Ovary (tissue), 9 donors: Measurements from ENCODE around the gene LRCH1. TPM values are rescaled to one million over a fixed set of nuclear protein-coding genes. Genes with fewer than 3 reads are reported as not detected.

ENCODE experiments used
- DNase-seq, 5 donors: peaks; one replicate each; pipeline ENCODE4 v3.0.0-alpha.2; 2019 to 2020
- H3K27ac ChIP-seq, 2 donors: fragments of 200-600 bp; one replicate each; pipeline versions ENCODE4 v1.5.1 to v1.8.0; 2019 to 2022
- H3K27me3 ChIP-seq: fragments of 200-600 bp; one replicate; pipeline ENCODE4 v1.8.0; 2022
- H3K36me3 ChIP-seq: fragments of 200-600 bp; sonication (generic); one replicate; pipeline ENCODE4 v1.5.1; 2019
- H3K4me1 ChIP-seq: one replicate; pipeline ENCODE4 v1.8.1; 2013; ENCODE audit warnings: mild to moderate bottlenecking, moderate library complexity; ENCODE audit not compliant: insufficient read depth
- H3K4me3 ChIP-seq: fragments of 200-600 bp; sonication (generic); one replicate; pipeline ENCODE4 v1.5.1; 2017
- H3K9me3 ChIP-seq, 2 donors: fragments of 200-600 bp in 1 of 2; sonication (generic) in 1 of 2; one replicate each; pipeline versions ENCODE4 v1.5.1 to v1.8.1; 2013 to 2019; ENCODE audit warnings: mild to moderate bottlenecking in 1 of 2, moderate library complexity in 1 of 2
- CTCF ChIP-seq, 3 donors: fragments of 450-650 bp in 2 of 3; fragments of 200-600 bp in 1 of 3; IDR thresholded peaks; one replicate each; pipeline versions ENCODE4 v1.5.1 to v1.8.0; 2016 to 2022; ENCODE audit warnings: antibody characterized with exemption in 3 of 3, mild to moderate bottlenecking in 1 of 3
- EP300 ChIP-seq: sonication (generic); formaldehyde crosslinking; IDR thresholded peaks from one replicate; pipeline ENCODE4 v1.6.1; 2017; ENCODE audit warnings: antibody characterized with exemption
- POLR2A ChIP-seq: fragments of 450-650 bp; IDR thresholded peaks from one replicate; pipeline ENCODE4 v1.6.1; 2017; ENCODE audit warnings: antibody characterized with exemption, mild to moderate bottlenecking, moderate library complexity
- WGBS, 3 donors: extraction: QIAGEN DNeasy Blood & Tissue Kit in 1 of 3; methylation state at CpG; one replicate each; pipeline versions ENCODE4 v1.1.5 to v1.1.7; 2013 to 2017; 5-methylcytosine and 5-hydroxymethylcytosine counted together
- intact Hi-C, 4 donors: fragments of 100-400 bp; cut with DNase I; formaldehyde crosslinking; loops; one replicate each; pipeline versions ENCODE4 v1.11.0 to v1.15.1; 2022 to 2023
- polyA plus RNA-seq, 2 donors: library from polyadenylated mRNA; stranded (reverse); fragments of 200-250 nt in 1 of 2; fragments of 350-450 nt in 1 of 2; fragmentation: Illumina TruSeq in 1 of 2; extraction: RNeasy Lipid Tissue Mini Kit (QIAGEN cat#74804) in 1 of 2; gene quantifications; one replicate each; pipeline ENCODE4 v1.2.3, GENCODE V29; 2013 to 2014
- small RNA-seq: library from RNA; depleted of rRNA; stranded (forward); fragments of <200 nt; gene quantifications from one replicate; pipeline ENCODE3, GENCODE V24; 2016
- total RNA-seq, 7 donors: library from RNA; depleted of rRNA in 2 of 7; stranded (reverse); fragments of >200 nt in 2 of 7; fragmentation: NEBNext Ultra II Directional in 3 of 7; extraction: Animal tissue kit (Norgen Biotek cat#: 25700) in 3 of 7; gene quantifications; one replicate each; pipeline versions ENCODE4 v1.1.0 to v1.2.4, GENCODE V29; 2016 to 2023
- donor health status: DM: no; HTN: no; CAD: no; lungs with moderate emphysema.
- donor health status: DM: no; HTN: no; CAD: no.
- donor health status: Bipolar disorder and iron deficiency.
- donor health status: DM: yes; HTN: yes; CAD: no.
- donor health status: DM: no; HTN: no; CAD: no.
- donor health status: DM: yes; HTN: yes; CAD: no.

LRCH1 gene
- total and polyA plus RNA-seq, 9 donors, result 7.6 to 19.3 (median 15.8) TPM

GRCh38 chr13:46799139-46799538, 246.2 kb downstream of the LRCH1 start:
- 88 to 94% (median 93%) methylated on average over 4 of the region's 4 CpGs for WGBS, 3 donors
- H3K4me1 ChIP-seq, result peaks cover 5% of the 10 kb centered on the region
- no peak overlapping the region for H3K27ac ChIP-seq
- intact Hi-C loops, result no loop called here
- H3K27me3 ChIP-seq, result no peaks in the 10 kb centered on the region
- TF ChIP-seq CTCF (IDR thresholded peaks at IDR 0.05) (no peak), POLR2A (no peak), EP300 (no peak)
- H3K4me3 ChIP-seq, result no peak overlapping the region
- no peaks in the 10 kb centered on the region for H3K9me3 ChIP-seq
- no peaks in the 10 kb centered on the region for H3K36me3 ChIP-seq
- no peak for DNase-seq

GRCh38 chr13:46801858-46802257, 248.9 kb downstream of the LRCH1 start:
- intact Hi-C loops, result no loop called here
- no peak for DNase-seq
- no peaks in the 10 kb centered on the region for H3K9me3 ChIP-seq
- H3K36me3 ChIP-seq, result no peaks in the 10 kb centered on the region
- H3K4me3 ChIP-seq, result no peak overlapping the region
- H3K27me3 ChIP-seq, result no peaks in the 10 kb centered on the region
- TF ChIP-seq CTCF (IDR thresholded peaks at IDR 0.05) (no peak), EP300 (no peak), POLR2A (no peak)
- H3K4me1 ChIP-seq, result peaks cover 3% of the 10 kb centered on the region
- no peak overlapping the region for H3K27ac ChIP-seq
- WGBS, 3 donors, result 74 to 81% (median 74%) methylated on average over 1 of the region's 1 CpG

Small RNA genes lying within 50 kb of the gene (small RNA-seq; reads per million reads assigned to genes)
- not detected for gene AL359880.1

Other genes with a start within 250 kb of the LRCH1 start
- 1 to 10 TPM in 5 of 7 donors, under 1 TPM in 2; 0.60 to 4.5 (median 1.5) TPM for gene RUBCNL, start 165.9 kb upstream of the LRCH1 start, total RNA-seq
- gene RUBCNL, start 165.9 kb upstream of the LRCH1 start, polyA plus RNA-seq, result 1 to 10 TPM in 1 of 2 donors, under 1 TPM in 1; 0.57 to 4.4 TPM
- 100 to 1,000 TPM; 104 to 147 (median 115) TPM for gene ESD, start 244.0 kb downstream of the LRCH1 start, total RNA-seq
- 100 to 1,000 TPM; 154 to 281 TPM for gene ESD, start 244.0 kb downstream of the LRCH1 start, polyA plus RNA-seq